GM12878 (cell line): ENCODE data around the gene IMMP2L. TPM values are rescaled to one million over a fixed set of nuclear protein-coding genes. Genes with fewer than 3 reads are reported as not detected.

Experiments
- ATAC-seq: fragments of 200-7000 bp; cut with Tn5 transposase; 3 replicates; pipeline ENCODE4 v1.9.1; 2020; ENCODE audit warnings: mild to moderate bottlenecking, moderate library complexity
- BruUV-seq: library from RNA; stranded (reverse); fragments of 400-500 nt; replicated peaks from 2 replicates; lab custom pipeline; 2021; lab: Mats Ljungman, UMichigan
- CTCF ChIA-PET: fragments of 300-600 bp; sonication (Branson Sonifier 250); formaldehyde crosslinking; extraction: SDS; loops from one replicate; lab custom pipeline; 2021; ENCODE audit warnings: inconsistent platforms; lab: Yijun Ruan, JAX
- POLR2A ChIA-PET: fragments of 350-600 bp; formaldehyde crosslinking; extraction: SDS; loops from one replicate; lab custom pipeline; 2021; ENCODE audit warnings: inconsistent platforms; lab: Charles Lee
- RAD21 ChIA-PET: fragments of 300-600 bp; sonication (Branson Sonifier 250); formaldehyde crosslinking; loops from one replicate; lab custom pipeline; 2023; ENCODE audit warnings: antibody characterized with exemption; ENCODE audit not compliant: unreplicated experiment; lab: Charles Lee
- SMC1A ChIA-PET: fragments of 300-600 bp; sonication (Branson Sonifier 250); formaldehyde crosslinking; loops from one replicate; lab custom pipeline; 2023; ENCODE audit not compliant: unreplicated experiment, uncharacterized antibody; lab: Charles Lee
- DNase-seq: peaks from one replicate; pipeline ENCODE4 v3.0.0-alpha.2; 2011; ENCODE audit warnings: low read depth, low spot score
- FAIRE-seq: peaks from 3 replicates; lab custom pipeline; 2011; peaks lifted over from hg19 to GRCh38; lab: Jason Lieb, UNC
- H2AFZ ChIP-seq: 2 replicates; pipeline ENCODE4 v1.6.0; 2011; ENCODE audit warnings: low read depth, low read length, control low read depth; ENCODE audit not compliant: control insufficient read depth
- H3K27ac ChIP-seq: 2 replicates; pipeline ENCODE4 v1.5.1; 2011; ENCODE audit warnings: control low read depth; ENCODE audit not compliant: control insufficient read depth, insufficient read depth
- H3K27me3 ChIP-seq, 2 experiments: replicated peaks in 1 of 2; 2 replicates each; pipeline versions ENCODE4 v1.6.0 to v1.6.1; 2011; ENCODE audit warnings: low read length in 1 of 2; ENCODE audit not compliant: control insufficient read depth in 2 of 2, insufficient read depth in 2 of 2
- H3K36me3 ChIP-seq, 2 experiments: 2 replicates each; pipeline ENCODE4 v1.5.1; 2011; ENCODE audit warnings: low read length in 1 of 2; ENCODE audit not compliant: control insufficient read depth in 2 of 2, insufficient read depth in 2 of 2
- H3K4me1 ChIP-seq: 2 replicates; pipeline ENCODE4 v1.6.1; 2011; ENCODE audit warnings: mild to moderate bottlenecking, low read length, moderate library complexity, mixed read lengths; ENCODE audit not compliant: control insufficient read depth, insufficient read depth
- H3K4me2 ChIP-seq: 2 replicates; pipeline ENCODE4 v1.6.0; 2011; ENCODE audit warnings: control low read depth; ENCODE audit not compliant: control insufficient read depth, insufficient read depth
- H3K4me3 ChIP-seq: fragments of 200-600 bp; sonication (generic); 2 replicates; pipeline ENCODE4 v1.5.1; 2016
- H3K79me2 ChIP-seq: 2 replicates; pipeline ENCODE4 v1.6.0; 2011; ENCODE audit warnings: low read length; ENCODE audit not compliant: control insufficient read depth, insufficient read depth
- H3K9ac ChIP-seq: 2 replicates; pipeline ENCODE4 v1.8.0; 2011; ENCODE audit warnings: low read length, control low read depth, mixed read lengths; ENCODE audit not compliant: control insufficient read depth, insufficient read depth
- H3K9me3 ChIP-seq: replicated peaks from 3 replicates; pipeline ENCODE4 v1.5.1; 2011; ENCODE audit warnings: mild to moderate bottlenecking, low read length; ENCODE audit not compliant: control insufficient read depth, insufficient read depth
- H4K20me1 ChIP-seq: 2 replicates; pipeline ENCODE4 v1.6.0; 2011; ENCODE audit not compliant: control insufficient read depth, insufficient read depth
- CHD1 ChIP-seq: IDR thresholded peaks from 2 replicates; pipeline ENCODE4 v1.6.1; 2012; ENCODE audit warnings: low read depth, low read length, improper control_type of control experiment
- EGR1 ChIP-seq, 2 experiments: IDR thresholded peaks; 1 replicate in 1 of 2; 2 replicates in 1 of 2; pipeline ENCODE4 v1.6.1; 2011 to 2012; ENCODE audit warnings: low read depth in 2 of 2, low read length in 2 of 2, borderline replicate concordance in 1 of 2, mild to moderate bottlenecking in 1 of 2, moderate library complexity in 1 of 2
- EZH2 ChIP-seq: IDR thresholded peaks from 2 replicates; pipeline ENCODE4 v1.6.1; 2012; ENCODE audit warnings: low read depth, mild to moderate bottlenecking, control low read depth, inconsistent platforms, low read length, borderline replicate concordance; ENCODE audit not compliant: control insufficient read depth
- GATAD2B ChIP-seq: fragments of 450-650 bp; conservative IDR thresholded peaks from 2 replicates; pipeline ENCODE4 v1.6.1; 2017; ENCODE audit warnings: low read depth, mild to moderate bottlenecking, moderate library complexity
- KAT2A ChIP-seq: conservative IDR thresholded peaks from 2 replicates; pipeline ENCODE4 v1.6.1; 2011; ENCODE audit warnings: low read depth, low read length; ENCODE audit not compliant: control insufficient read depth
- RAD21 ChIP-seq: IDR thresholded peaks from 2 replicates; pipeline ENCODE4 v1.6.1; 2011; ENCODE audit warnings: mild to moderate bottlenecking, low read depth, low read length, moderate library complexity; ENCODE audit not compliant: insufficient read depth
- RB1 ChIP-seq: fragments of 450-650 bp; formaldehyde crosslinking; IDR thresholded peaks from 2 replicates; pipeline ENCODE4 v1.6.1; 2017; ENCODE audit warnings: mild to moderate bottlenecking, borderline replicate concordance
- SMARCA5 ChIP-seq: fragments of 450-650 bp; IDR thresholded peaks from 2 replicates; pipeline ENCODE4 v1.6.1; 2017; ENCODE audit warnings: mild to moderate bottlenecking
- ZNF24 ChIP-seq: fragments of 450-650 bp; IDR thresholded peaks from 2 replicates; pipeline ENCODE4 v1.6.1; 2017; ENCODE audit warnings: antibody characterized with exemption, mild to moderate bottlenecking
- WGBS: methylation state at CpG from one replicate; pipeline ENCODE4 v1.1.6; 2016; ENCODE audit warnings: low lambda C conversion rate; ENCODE audit not compliant: insufficient replicate concordance, insufficient coverage; ENCODE audit errors: missing lambda C conversion rate; 5-methylcytosine and 5-hydroxymethylcytosine counted together
- in situ Hi-C: fragments of 300-500 bp; cut with MboI; formaldehyde crosslinking; loops from 9 replicates; pipeline ENCODE4 v1.14.3; 2018; ENCODE audit warnings: mixed read lengths
- intact Hi-C: fragments of 100-400 bp; cut with micrococcal nuclease; formaldehyde crosslinking; loops from one replicate; pipeline ENCODE4 v1.14.2; 2022; ENCODE audit not compliant: unreplicated experiment
- polyA plus RNA-seq, 11 experiments: library from polyadenylated mRNA; depleted of rRNA in 4 of 11; unstranded in 6 of 11; stranded (reverse) in 5 of 11; fragments of >200 nt; fragmentation: Nextera tagmentation in 4 of 11; fragmentation: Illumina TruSeq in 1 of 11; extraction: Ambion mirVana in 4 of 11; extraction: Trizol in 1 of 11; gene quantifications; 1 replicate in 1 of 11; 2 replicates in 10 of 11; pipeline versions ENCODE4 v1.2.1 to v1.2.3, GENCODE V29; 2011 to 2016; ENCODE audit warnings: inconsistent platforms in 2 of 11, missing spikeins in 2 of 11, low read depth in 1 of 11
- total RNA-seq, 4 experiments: library from RNA; depleted of rRNA in 3 of 4; stranded (reverse); fragments of >200 nt in 3 of 4; fragmentation: Illumina TruSeq in 1 of 4; extraction: Trizol in 1 of 4; gene quantifications; 2 replicates each; pipeline versions ENCODE4 v1.2.1 to v1.2.3, GENCODE V29; 2013 to 2021
- TF ChIP-seq, protein P1 (sequence below): fragments of 450-650 bp; IDR thresholded peaks from 2 replicates; pipeline ENCODE4 v1.6.1; 2017; ENCODE audit warnings: borderline replicate concordance

Gene IMMP2L
- total and polyA plus RNA-seq, 10 of the 15 experiments (the other 5 are each of a cell fraction or from before 2014, with no cell fraction given), result 12.6 to 46.3 (median 19.6) TPM

DNA sequence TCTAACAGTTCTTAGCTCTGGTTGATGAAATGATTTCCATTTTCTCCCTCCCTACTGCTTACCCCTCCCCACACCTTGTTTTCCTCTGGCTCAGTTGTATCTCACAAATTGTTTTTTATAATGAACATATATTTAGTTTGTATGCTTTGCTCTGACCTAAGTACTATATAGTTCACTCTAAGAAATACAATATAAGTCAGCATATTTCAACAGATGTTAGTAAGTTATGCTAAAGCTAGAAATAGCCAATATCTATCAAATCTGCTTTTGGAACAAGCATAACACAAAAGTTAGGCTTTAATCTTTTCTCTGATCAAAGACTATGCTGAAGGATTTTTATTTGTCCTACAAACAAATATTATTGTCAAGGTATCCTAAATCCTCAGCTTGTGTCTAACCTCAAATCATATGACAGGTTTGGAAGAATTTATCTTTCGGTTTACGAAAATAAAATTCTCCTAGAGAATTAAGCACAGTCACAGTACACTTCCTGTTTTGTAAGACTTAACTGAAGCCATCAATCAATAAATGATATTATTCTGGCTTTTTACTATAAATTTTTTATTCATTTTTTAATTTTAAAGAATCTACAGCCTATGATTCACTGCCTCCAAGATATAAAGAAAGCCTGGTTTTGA, 67.0 kb downstream of the IMMP2L start:
- no peaks in the 10 kb centered on the region for H3K79me2 ChIP-seq
- DNase-seq, result no peak
- no peak overlapping the region for H3K9ac ChIP-seq
- no peaks in the 10 kb centered on the region for H3K36me3 ChIP-seq
- TF ChIP-seq EGR1 (IDR thresholded peaks at IDR 0.05; ENCODE audit: borderline replicate concordance in 1 of 2, low read depth in 2 of 2, low read length in 2 of 2), result no peak
- TF ChIP-seq GATAD2B, result no peak
- TF ChIP-seq KAT2A, result no peak
- TF ChIP-seq, protein P1, sequence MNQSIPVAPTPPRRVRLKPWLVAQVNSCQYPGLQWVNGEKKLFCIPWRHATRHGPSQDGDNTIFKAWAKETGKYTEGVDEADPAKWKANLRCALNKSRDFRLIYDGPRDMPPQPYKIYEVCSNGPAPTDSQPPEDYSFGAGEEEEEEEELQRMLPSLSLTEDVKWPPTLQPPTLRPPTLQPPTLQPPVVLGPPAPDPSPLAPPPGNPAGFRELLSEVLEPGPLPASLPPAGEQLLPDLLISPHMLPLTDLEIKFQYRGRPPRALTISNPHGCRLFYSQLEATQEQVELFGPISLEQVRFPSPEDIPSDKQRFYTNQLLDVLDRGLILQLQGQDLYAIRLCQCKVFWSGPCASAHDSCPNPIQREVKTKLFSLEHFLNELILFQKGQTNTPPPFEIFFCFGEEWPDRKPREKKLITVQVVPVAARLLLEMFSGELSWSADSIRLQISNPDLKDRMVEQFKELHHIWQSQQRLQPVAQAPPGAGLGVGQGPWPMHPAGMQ, result no peak
- no peak for TF ChIP-seq RB1
- TF ChIP-seq SMARCA5, result no peak
- no peak for TF ChIP-seq ZNF24
- TF ChIP-seq RAD21, result no peak
- TF ChIP-seq EZH2, result no peak
- TF ChIP-seq CHD1, result no peak
- TF ChIP-seq, all 136 proteins: peak for 0
- ChIA-PET CTCF (no interaction called here), RAD21 (no interaction called here), POLR2A (no interaction called here), SMC1A (no interaction called here)
- ATAC-seq (no peak), FAIRE-seq (no peak)
- no peaks in the 10 kb centered on the region for H3K4me1 ChIP-seq
- H3K9me3 ChIP-seq, result no peaks in the 10 kb centered on the region; the same call in 2 of the 3 replicates
- WGBS, result 100% methylated on average over 2 of the region's 2 CpGs
- H4K20me1 ChIP-seq, result no peaks in the 10 kb centered on the region
- H3K27ac ChIP-seq, result no peak overlapping the region
- no peak overlapping the region for H3K4me2 ChIP-seq
- intact Hi-C loops (no loop called here), in situ Hi-C loops (loop anchor here (10.0 kb wide), 1 partner anchor 240 kb away; no protein-coding TSS in a partner anchor)
- no TSS peak for BruUV-seq
- no peaks in the 10 kb centered on the region for H3K27me3 ChIP-seq
- no peak overlapping the region for H2AFZ ChIP-seq
- H3K4me3 ChIP-seq, result no peak overlapping the region
